IMR-90 (cell line): ENCODE data around the gene RALGPS1. TPM values are rescaled to one million over a fixed set of nuclear protein-coding genes. Genes with fewer than 3 reads are reported as not detected.

Source experiments
- ATAC-seq: fragments of 200-7000 bp; cut with Tn5 transposase; 2 replicates; pipeline ENCODE4 v1.9.1; 2020; ENCODE audit warnings: low read depth, mild to moderate bottlenecking, moderate library complexity
- BruUV-seq: library from RNA; stranded (reverse); fragments of 400-500 nt; replicated peaks from 2 replicates; lab custom pipeline; 2021; lab: Mats Ljungman, UMichigan
- CTCF ChIA-PET: fragments of 300-600 bp; formaldehyde crosslinking; extraction: SDS; loops from one replicate; lab custom pipeline; 2021; ENCODE audit warnings: antibody characterized with exemption; lab: Yijun Ruan, JAX
- POLR2A ChIA-PET: fragments of 300-600 bp; sonication (Branson Sonifier 250); formaldehyde crosslinking; loops from one replicate; lab custom pipeline; 2022; ENCODE audit warnings: antibody characterized with exemption; ENCODE audit not compliant: unreplicated experiment; lab: Charles Lee
- DNase-seq: peaks from one replicate; pipeline ENCODE4 v3.0.0; 2013
- H2AFZ ChIP-seq: replicated peaks from 2 replicates; pipeline ENCODE3; 2013; ENCODE audit warnings: low read length, mild to moderate bottlenecking; ENCODE audit not compliant: poor library complexity
- H2AK5ac ChIP-seq: 2 replicates; pipeline ENCODE4 v1.6.1; 2013; ENCODE audit warnings: low read depth, low read length, inconsistent platforms
- H2AK9ac ChIP-seq: replicated peaks from 2 replicates; pipeline ENCODE3; 2013; ENCODE audit warnings: mild to moderate bottlenecking, low read depth, low read length, moderate library complexity; ENCODE audit not compliant: poor library complexity
- H2BK120ac ChIP-seq: 2 replicates; pipeline ENCODE4 v1.6.1; 2013; ENCODE audit warnings: low read depth, low read length, inconsistent platforms
- H2BK15ac ChIP-seq: 3 replicates; pipeline ENCODE4 v1.6.1; 2013; ENCODE audit warnings: low read depth, low read length, inconsistent platforms
- H2BK20ac ChIP-seq: 2 replicates; pipeline ENCODE4 v1.6.1; 2013; ENCODE audit warnings: low read depth, mild to moderate bottlenecking, inconsistent platforms, low read length, moderate library complexity
- H2BK5ac ChIP-seq: 2 replicates; pipeline ENCODE4 v1.6.1; 2013; ENCODE audit warnings: mild to moderate bottlenecking, low read depth, low read length, inconsistent platforms; ENCODE audit not compliant: poor library complexity, severe bottlenecking
- H3K14ac ChIP-seq: replicated peaks from 2 replicates; pipeline ENCODE4 v1.6.1; 2013; ENCODE audit warnings: low read depth, low read length, inconsistent platforms
- H3K18ac ChIP-seq: 2 replicates; pipeline ENCODE4 v1.6.1; 2013; ENCODE audit warnings: low read depth, low read length, control low read depth
- H3K23ac ChIP-seq: 2 replicates; pipeline ENCODE4 v1.6.1; 2013; ENCODE audit warnings: low read depth, low read length, inconsistent platforms
- H3K27ac ChIP-seq: 2 replicates; pipeline ENCODE4 v1.5.1; 2013; ENCODE audit warnings: mild to moderate bottlenecking, control low read depth, low read length; ENCODE audit not compliant: insufficient read depth
- H3K27me3 ChIP-seq: 2 replicates; pipeline ENCODE4 v1.6.1; 2013; ENCODE audit warnings: low read length; ENCODE audit not compliant: control insufficient read depth, insufficient read depth
- H3K36me3 ChIP-seq: 2 replicates; pipeline ENCODE4 v1.6.1; 2013; ENCODE audit warnings: low read length, mixed read lengths; ENCODE audit not compliant: control insufficient read depth, insufficient read depth
- H3K4ac ChIP-seq: 2 replicates; pipeline ENCODE4 v1.6.1; 2013; ENCODE audit warnings: low read depth, low read length, inconsistent platforms
- H3K4me1 ChIP-seq: 2 replicates; pipeline ENCODE4 v1.6.1; 2013; ENCODE audit warnings: low read length, mixed read lengths; ENCODE audit not compliant: control insufficient read depth, insufficient read depth
- H3K4me2 ChIP-seq: 2 replicates; pipeline ENCODE4 v1.6.1; 2013; ENCODE audit warnings: low read depth, mild to moderate bottlenecking, control low read depth, low read length, moderate library complexity
- H3K4me3 ChIP-seq: 2 replicates; pipeline ENCODE4 v1.5.1; 2013; ENCODE audit warnings: low read depth, mild to moderate bottlenecking, control low read depth, low read length, moderate library complexity; ENCODE audit not compliant: insufficient read depth
- H3K56ac ChIP-seq: 2 replicates; pipeline ENCODE4 v1.6.1; 2013; ENCODE audit warnings: low read length, inconsistent platforms; ENCODE audit not compliant: insufficient read depth; ENCODE audit errors: extremely low read depth
- H3K79me1 ChIP-seq, 2 experiments: 2 replicates each; pipeline ENCODE4 v1.6.1; 2013; ENCODE audit warnings: low read length in 2 of 2, inconsistent platforms in 1 of 2, low read depth in 1 of 2
- H3K9ac ChIP-seq: 2 replicates; pipeline ENCODE4 v1.6.1; 2013; ENCODE audit warnings: low read depth, low read length, control low read depth
- H3K9me1 ChIP-seq: 2 replicates; pipeline ENCODE4 v1.6.1; 2013; ENCODE audit warnings: low read length, inconsistent platforms; ENCODE audit not compliant: insufficient read depth
- H3K9me3 ChIP-seq: 2 replicates; pipeline ENCODE4 v1.6.1; 2013; ENCODE audit warnings: low read length; ENCODE audit not compliant: control insufficient read depth, insufficient read depth
- H4K20me1 ChIP-seq: 2 replicates; pipeline ENCODE4 v1.6.1; 2013; ENCODE audit warnings: low read length, inconsistent platforms; ENCODE audit not compliant: insufficient read depth
- H4K5ac ChIP-seq: 2 replicates; pipeline ENCODE4 v1.6.1; 2013; ENCODE audit warnings: mild to moderate bottlenecking, low read depth, low read length, control low read depth
- H4K8ac ChIP-seq, 2 experiments: 2 replicates each; pipeline ENCODE4 v1.6.1; 2013; ENCODE audit warnings: low read depth in 2 of 2, low read length in 2 of 2, control low read depth in 1 of 2, inconsistent platforms in 1 of 2
- H4K91ac ChIP-seq: 2 replicates; pipeline ENCODE4 v1.6.1; 2013; ENCODE audit warnings: low read depth, low read length, inconsistent platforms; ENCODE audit not compliant: insufficient read depth
- BHLHE40 ChIP-seq: fragments of 150-350 bp; IDR thresholded peaks from 2 replicates; pipeline ENCODE4 v1.6.1; 2016; ENCODE audit warnings: mild to moderate bottlenecking, low read depth, low read length
- CEBPB ChIP-seq: IDR thresholded peaks from 2 replicates; pipeline ENCODE4 v1.6.1; 2012; ENCODE audit warnings: low read depth, low read length, improper control_type of control experiment
- ELK1 ChIP-seq: fragments of 150-350 bp; IDR thresholded peaks from 2 replicates; pipeline ENCODE4 v1.6.1; 2016; ENCODE audit warnings: low read depth, mild to moderate bottlenecking, low read length, moderate library complexity, borderline replicate concordance
- MAFK ChIP-seq: IDR thresholded peaks from 2 replicates; pipeline ENCODE4 v1.6.1; 2012; ENCODE audit warnings: low read depth, low read length, improper control_type of control experiment
- MXI1 ChIP-seq: IDR thresholded peaks from 2 replicates; pipeline ENCODE4 v1.6.1; 2012; ENCODE audit warnings: low read depth, mild to moderate bottlenecking, low read length, moderate library complexity, borderline replicate concordance
- RCOR1 ChIP-seq: IDR thresholded peaks from 2 replicates; pipeline ENCODE4 v1.6.1; 2012; ENCODE audit warnings: mild to moderate bottlenecking, low read length, improper control_type of control experiment; ENCODE audit not compliant: insufficient replicate concordance
- WGBS, 2 experiments: methylation state at CpG; one replicate each; pipeline versions ENCODE4 v1.1.5 to v1.1.7; 2013; ENCODE audit warnings: missing lambda C conversion rate in 2 of 2; ENCODE audit not compliant: insufficient read length in 1 of 2; ENCODE audit errors: extremely low coverage in 2 of 2; 5-methylcytosine and 5-hydroxymethylcytosine counted together
- dilution Hi-C: fragments of 300-500 bp; cut with HindIII; formaldehyde crosslinking; loops from one replicate; pipeline ENCODE4 v1.14.3; 2018; ENCODE audit warnings: low sequenced_read_pairs; ENCODE audit not compliant: unreplicated experiment
- in situ Hi-C: fragments of 300-500 bp; cut with MboI; formaldehyde crosslinking; loops from 3 replicates; pipeline ENCODE4 v1.14.3; 2019; ENCODE audit warnings: low sequenced_read_pairs, inconsistent platforms, mixed read lengths
- intact Hi-C: fragments of 100-400 bp; cut with micrococcal nuclease; formaldehyde crosslinking; loops from 2 replicates; pipeline ENCODE4 v1.10.0; 2022
- polyA plus RNA-seq, 3 experiments: library from polyadenylated mRNA; depleted of rRNA; stranded (reverse); fragments of >200 nt; gene quantifications; 2 replicates each; pipeline ENCODE4 v1.2.3, GENCODE V29; 2012; ENCODE audit warnings: low replicate concordance in 1 of 3
- total RNA-seq: library from RNA; depleted of rRNA; stranded (reverse); fragments of >200 nt; gene quantifications from 2 replicates; pipeline ENCODE4 v1.2.3, GENCODE V29; 2012

The RALGPS1 gene
- total and polyA plus RNA-seq, 2 of the 4 experiments (the other 2 are of a cell fraction), result 0.90 to 2.8 TPM

- CTCF ChIA-PET, result no interaction called here
- H3K79me1 ChIP-seq, result no peaks in the 10 kb centered on the region
- no peak overlapping the region for H3K56ac ChIP-seq
- ATAC-seq, result no peak
- intact Hi-C loops, result no loop called here
- no peak for DNase-seq
- no peak overlapping the region for H3K18ac ChIP-seq
- H2AK9ac ChIP-seq, result no peak overlapping the region
- no peaks in the 10 kb centered on the region for H3K27me3 ChIP-seq
- POLR2A ChIA-PET, result no interaction called here
- no peaks in the 10 kb centered on the region for H3K9me3 ChIP-seq
- H3K36me3 ChIP-seq, result no peaks in the 10 kb centered on the region
- H4K5ac ChIP-seq, result no peak overlapping the region
- no TSS peak for BruUV-seq
- no peaks in the 10 kb centered on the region for H4K20me1 ChIP-seq
- H4K8ac ChIP-seq, result no peak overlapping the region
- H3K27ac ChIP-seq, result no peak overlapping the region
- no peak overlapping the region for H3K4me3 ChIP-seq
- no peak overlapping the region for H4K91ac ChIP-seq
- H2AFZ ChIP-seq, result no peak overlapping the region
- H3K23ac ChIP-seq, result no peak overlapping the region
- dilution Hi-C loops, result no loop called here
- H3K9ac ChIP-seq, result no peak overlapping the region
- H3K14ac ChIP-seq, result no peak overlapping the region
- H3K9me1 ChIP-seq, result peaks cover 5% of the 10 kb centered on the region
- H2BK120ac ChIP-seq, result peak overlapping the region; percentile 10; the same call in 1 of the 2 replicates
- no peak overlapping the region for H2AK5ac ChIP-seq
- H3K4ac ChIP-seq, result no peak overlapping the region
- H2BK20ac ChIP-seq, result no peak overlapping the region
- H3K4me2 ChIP-seq, result no peak overlapping the region
- 100% methylated on average over 1 of the region's 6 CpGs; no CpG with 5 or more reads in 1 of the 2 experiments for WGBS, 2 experiments
- in situ Hi-C loops, result no loop called here
- H2BK15ac ChIP-seq, result no peak overlapping the region
- TF ChIP-seq ELK1 (no peak), RCOR1 (no peak), BHLHE40 (no peak), MXI1 (no peak), MAFK (no peak), CEBPB (no peak)
- peaks cover 29% of the 10 kb centered on the region for H3K4me1 ChIP-seq
- no peak overlapping the region for H2BK5ac ChIP-seq
Observed at GRCh38 chr9:127181595-127182190, 267.1 kb downstream of the RALGPS1 start.
